ENCODE measurements around the gene ASTN2. TPM values are rescaled to one million over a fixed set of nuclear protein-coding genes. Genes with fewer than 3 reads are reported as not detected.

Gene ASTN2
- total RNA-seq, 4 donors from 2014 or later, result 4.0 to 7.0 (median 4.9) TPM

DNA sequence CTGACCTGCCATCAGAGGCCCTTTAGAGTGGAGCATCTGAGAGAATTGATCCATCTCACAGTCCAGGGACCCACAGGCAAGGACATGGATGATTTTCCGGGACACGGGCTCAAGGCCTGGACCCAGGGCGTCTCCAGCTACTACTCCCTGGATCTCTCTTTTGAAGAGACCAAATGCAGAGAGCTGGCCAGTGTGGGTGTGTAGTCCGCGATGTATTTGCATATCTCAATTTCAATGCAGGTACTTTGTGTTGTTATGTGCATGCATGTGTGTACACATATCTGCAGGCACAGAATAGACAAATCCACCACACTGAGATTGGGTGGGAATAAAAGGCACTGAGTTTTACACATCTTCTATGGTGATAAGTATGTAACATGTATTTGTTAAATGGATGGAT is 30.8 kb upstream of the ASTN2 start:
- no peak for ATAC-seq
- WGBS, 2 donors (ENCODE audit: low coverage in 1 of 2), result 90 to 100% methylated on average over 1 to 3 of the region's 5 CpGs
- Histone ChIP-seq H3K27me3 (peaks cover 9% of the 10 kb centered on the region), H3K36me3 (no peaks in the 10 kb centered on the region), H3K4me1 (no peaks in the 10 kb centered on the region), H3K27ac (no peak overlapping the region), H3K4me3 (no peak overlapping the region), H3K9me3 (no peaks in the 10 kb centered on the region)
- TF ChIP-seq EP300 (IDR thresholded peaks at IDR 0.05), result no peak
- TF ChIP-seq, protein P1, sequence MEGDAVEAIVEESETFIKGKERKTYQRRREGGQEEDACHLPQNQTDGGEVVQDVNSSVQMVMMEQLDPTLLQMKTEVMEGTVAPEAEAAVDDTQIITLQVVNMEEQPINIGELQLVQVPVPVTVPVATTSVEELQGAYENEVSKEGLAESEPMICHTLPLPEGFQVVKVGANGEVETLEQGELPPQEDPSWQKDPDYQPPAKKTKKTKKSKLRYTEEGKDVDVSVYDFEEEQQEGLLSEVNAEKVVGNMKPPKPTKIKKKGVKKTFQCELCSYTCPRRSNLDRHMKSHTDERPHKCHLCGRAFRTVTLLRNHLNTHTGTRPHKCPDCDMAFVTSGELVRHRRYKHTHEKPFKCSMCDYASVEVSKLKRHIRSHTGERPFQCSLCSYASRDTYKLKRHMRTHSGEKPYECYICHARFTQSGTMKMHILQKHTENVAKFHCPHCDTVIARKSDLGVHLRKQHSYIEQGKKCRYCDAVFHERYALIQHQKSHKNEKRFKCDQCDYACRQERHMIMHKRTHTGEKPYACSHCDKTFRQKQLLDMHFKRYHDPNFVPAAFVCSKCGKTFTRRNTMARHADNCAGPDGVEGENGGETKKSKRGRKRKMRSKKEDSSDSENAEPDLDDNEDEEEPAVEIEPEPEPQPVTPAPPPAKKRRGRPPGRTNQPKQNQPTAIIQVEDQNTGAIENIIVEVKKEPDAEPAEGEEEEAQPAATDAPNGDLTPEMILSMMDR (IDR thresholded peaks at IDR 0.05), result no peak

DNA sequence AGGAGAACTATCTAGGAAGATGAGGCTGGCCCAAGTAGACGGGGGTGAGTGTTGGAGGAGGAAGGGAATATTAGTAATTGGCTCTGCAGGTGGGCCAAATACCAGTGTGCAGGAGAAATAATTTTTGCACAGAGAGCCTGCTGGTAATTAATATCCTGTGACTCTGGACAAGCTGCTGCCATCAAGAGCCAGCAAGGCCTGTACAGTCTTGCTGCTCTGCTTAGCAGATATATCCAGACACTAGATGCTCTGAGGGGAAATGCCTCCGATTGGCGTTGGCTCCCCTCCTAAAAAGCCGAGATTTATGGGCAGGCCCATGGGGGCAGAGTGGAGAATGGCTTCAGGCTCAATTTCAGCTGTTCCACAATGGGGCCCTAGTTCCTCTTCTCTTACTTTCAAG is 29.6 kb upstream of the ASTN2 start:
- Histone ChIP-seq H3K4me1 (no peaks in the 10 kb centered on the region), H3K9me3 (no peaks in the 10 kb centered on the region), H3K27ac (no peak overlapping the region), H3K27me3 (peaks cover 17% of the 10 kb centered on the region), H3K36me3 (no peaks in the 10 kb centered on the region), H3K4me3 (no peak overlapping the region)
- 54 to 79% methylated on average over 3 to 4 of the region's 4 CpGs for WGBS, 2 donors (ENCODE audit: low coverage in 1 of 2)
- ATAC-seq, result no peak
- TF ChIP-seq, protein P1 (IDR thresholded peaks at IDR 0.05), result no peak
- no peak for TF ChIP-seq EP300 (IDR thresholded peaks at IDR 0.05)
- no peak for TF ChIP-seq POLR2AphosphoS5 (IDR thresholded peaks at IDR 0.05)
- TF ChIP-seq POLR2A (IDR thresholded peaks at IDR 0.05), result no peak

DNA sequence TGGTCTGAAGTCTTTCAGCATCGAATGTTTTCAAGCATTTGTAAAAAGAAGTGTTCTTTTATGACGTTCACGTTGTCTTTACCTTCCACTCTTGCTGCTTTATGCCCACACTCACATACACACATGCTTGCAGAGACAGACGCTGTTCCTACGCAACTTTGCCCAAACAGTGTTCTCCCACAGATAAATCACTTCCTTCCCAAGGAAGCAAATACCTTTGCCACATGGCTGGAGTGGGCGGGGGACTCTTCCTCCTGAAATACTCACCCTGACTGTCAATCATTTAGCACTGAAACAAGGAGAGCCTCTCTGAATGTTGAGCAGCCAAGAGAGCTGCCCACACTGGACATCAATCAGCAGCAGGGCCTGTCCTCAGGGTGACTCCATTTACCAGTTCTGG is 22.4 kb upstream of the ASTN2 start:
- no peaks in the 10 kb centered on the region for H3K36me3 ChIP-seq
- no peak overlapping the region for H3K4me3 ChIP-seq
- H3K9me3 ChIP-seq, result no peaks in the 10 kb centered on the region
- H3K27ac ChIP-seq, result no peak overlapping the region
- 41 to 48% methylated on average over 5 to 6 of the region's 6 CpGs for WGBS, 2 donors (ENCODE audit: low coverage in 1 of 2)
- H3K27me3 ChIP-seq, result peaks cover 29% of the 10 kb centered on the region
- no peak for ATAC-seq
- H3K4me1 ChIP-seq, result no peaks in the 10 kb centered on the region
- TF ChIP-seq, protein P1 (IDR thresholded peaks at IDR 0.05), result no peak
- no peak for TF ChIP-seq EP300 (IDR thresholded peaks at IDR 0.05)
- TF ChIP-seq POLR2A (IDR thresholded peaks at IDR 0.05), result no peak
- no peak for TF ChIP-seq POLR2AphosphoS5 (IDR thresholded peaks at IDR 0.05)

GRCh38 chr9:117435630-117436261 is 20.9 kb upstream of the ASTN2 start:
- no peaks in the 10 kb centered on the region for H3K36me3 ChIP-seq
- peaks cover 28% of the 10 kb centered on the region for H3K27me3 ChIP-seq
- TF ChIP-seq, protein P1 (IDR thresholded peaks at IDR 0.05), result no peak
- TF ChIP-seq POLR2AphosphoS5 (IDR thresholded peaks at IDR 0.05) (no peak), EP300 (IDR thresholded peaks at IDR 0.05) (no peak), POLR2A (IDR thresholded peaks at IDR 0.05) (no peak)
- H3K4me1 ChIP-seq, result no peaks in the 10 kb centered on the region
- H3K4me3 ChIP-seq, result no peak overlapping the region
- H3K9me3 ChIP-seq, result no peaks in the 10 kb centered on the region
- 69 to 94% methylated on average over 4 of the region's 4 CpGs for WGBS, 2 donors (ENCODE audit: low coverage in 1 of 2)
- H3K27ac ChIP-seq, result no peak overlapping the region
- ATAC-seq, result no peak

DNA sequence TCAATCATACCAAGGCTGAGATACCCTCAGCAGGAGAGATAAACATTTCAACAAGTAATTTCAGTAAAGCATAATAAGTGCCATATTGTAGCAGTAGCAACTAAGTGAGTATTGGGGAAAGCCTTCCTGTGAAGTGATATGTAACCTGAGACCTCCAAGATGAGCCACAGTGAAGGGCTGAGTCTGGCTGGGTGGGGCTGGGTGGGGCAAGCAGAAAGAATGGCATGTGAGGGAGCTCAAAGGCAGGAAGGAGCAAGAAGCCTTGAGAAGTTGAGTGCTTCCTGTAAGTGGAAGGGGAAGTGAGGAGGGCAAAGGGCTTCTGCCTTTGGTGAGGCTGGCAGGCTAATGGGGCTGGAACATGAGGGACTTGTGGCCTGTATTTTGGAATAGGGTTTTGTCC is 19.7 kb upstream of the ASTN2 start:
- no peak overlapping the region for H3K27ac ChIP-seq
- H3K9me3 ChIP-seq, result no peaks in the 10 kb centered on the region
- H3K4me1 ChIP-seq, result no peaks in the 10 kb centered on the region
- H3K4me3 ChIP-seq, result no peak overlapping the region
- ATAC-seq, result no peak
- peaks cover 29% of the 10 kb centered on the region for H3K27me3 ChIP-seq
- TF ChIP-seq, protein P1 (IDR thresholded peaks at IDR 0.05), result no peak
- TF ChIP-seq EP300 (IDR thresholded peaks at IDR 0.05) (no peak), POLR2AphosphoS5 (IDR thresholded peaks at IDR 0.05) (no peak), POLR2A (IDR thresholded peaks at IDR 0.05) (no peak)
- no peaks in the 10 kb centered on the region for H3K36me3 ChIP-seq
